ENCODE measurements around the gene TMTC4. TPM values are rescaled to one million over a fixed set of nuclear protein-coding genes. Genes with fewer than 3 reads are reported as not detected.
A peak's percentile ranks its signal among the peaks of the same experiment; 100 is the strongest.

TMTC4 gene
- total RNA-seq, 1 donor, result 23.3 TPM

GRCh38 chr13:100608489-100608888 lies 66.1 kb downstream of the TMTC4 start:
- DNase-seq (ENCODE audit: low read depth), result no peak
- H3K4me3 ChIP-seq (ENCODE audit: low read depth, low read length), result no peak overlapping the region
- TF ChIP-seq CTCF (IDR thresholded peaks at IDR 0.05; ENCODE audit: insufficient read depth, low read length), result no peak

- no peak for TF ChIP-seq CTCF (IDR thresholded peaks at IDR 0.05; ENCODE audit: insufficient read depth, low read length)
- no peak for DNase-seq (ENCODE audit: low read depth)
- no peak overlapping the region for H3K4me3 ChIP-seq (ENCODE audit: low read depth, low read length)
Measured at GRCh38 chr13:100604918-100605710, 69.5 kb downstream of the TMTC4 start.

GRCh38 chr13:100602493-100603111 lies 72.0 kb downstream of the TMTC4 start:
- TF ChIP-seq CTCF (IDR thresholded peaks at IDR 0.05; ENCODE audit: insufficient read depth, low read length), result no peak
- H3K4me3 ChIP-seq (ENCODE audit: low read depth, low read length), result no peak overlapping the region
- peak; percentile 12 for DNase-seq (ENCODE audit: low read depth)

- TF ChIP-seq CTCF (IDR thresholded peaks at IDR 0.05; ENCODE audit: insufficient read depth, low read length), result no peak
- no peak overlapping the region for H3K4me3 ChIP-seq (ENCODE audit: low read depth, low read length)
- DNase-seq (ENCODE audit: low read depth), result no peak
Measured at GRCh38 chr13:100601716-100602115, 72.9 kb downstream of the TMTC4 start.

- no peak for DNase-seq (ENCODE audit: low read depth)
- no peak for TF ChIP-seq CTCF (IDR thresholded peaks at IDR 0.05; ENCODE audit: insufficient read depth, low read length)
- H3K4me3 ChIP-seq (ENCODE audit: low read depth, low read length), result no peak overlapping the region
Measured at GRCh38 chr13:100600915-100601314, 73.7 kb downstream of the TMTC4 start.

GRCh38 chr13:100600461-100600860 lies 74.1 kb downstream of the TMTC4 start:
- no peak for DNase-seq (ENCODE audit: low read depth)
- TF ChIP-seq CTCF (IDR thresholded peaks at IDR 0.05; ENCODE audit: insufficient read depth, low read length), result no peak
- H3K4me3 ChIP-seq (ENCODE audit: low read depth, low read length), result no peak overlapping the region
